HG03354 (cell line): Measurements from ENCODE around the gene KDR.

Experiments
- ATAC-seq: cut with Tn5 transposase; IDR thresholded peaks from one replicate; pipeline ENCODE4 v1.9.1; 2021; ENCODE audit warnings: mild to moderate bottlenecking; ENCODE audit not compliant: unreplicated experiment, poor library complexity, severe bottlenecking

Gene KDR

GRCh38 chr4:55082756-55083155 is 42.6 kb downstream of the KDR start:
- no peak for ATAC-seq

GRCh38 chr4:55080174-55080865 is 45.1 kb downstream of the KDR start:
- ATAC-seq = no peak

- ATAC-seq = no peak
Measured at GRCh38 chr4:55079451-55080173, 45.8 kb downstream of the KDR start.

GRCh38 chr4:55078987-55079386 is 46.4 kb downstream of the KDR start:
- no peak for ATAC-seq

- ATAC-seq = no peak
Measured at GRCh38 chr4:55077577-55077976, 47.8 kb downstream of the KDR start.

- ATAC-seq = no peak
Measured at GRCh38 chr4:55075823-55076716, 49.3 kb downstream of the KDR start.

GRCh38 chr4:55075376-55075775 is 50.0 kb downstream of the KDR start:
- no peak for ATAC-seq

- no peak for ATAC-seq
Measured at GRCh38 chr4:55074386-55074785, 51.0 kb downstream of the KDR start.

GRCh38 chr4:55071951-55072350 is 53.4 kb downstream of the KDR start:
- no peak for ATAC-seq

GRCh38 chr4:55069248-55069647 is 56.1 kb downstream of the KDR start:
- ATAC-seq = no peak

- no peak for ATAC-seq
Measured at GRCh38 chr4:55068522-55068921, 56.9 kb downstream of the KDR start.

GRCh38 chr4:55066018-55066417 is 59.4 kb downstream of the KDR start:
- ATAC-seq = no peak

GRCh38 chr4:55055529-55055928 is 69.9 kb downstream of the KDR start:
- ATAC-seq = no peak

- ATAC-seq = no peak
Measured at GRCh38 chr4:55051532-55051931, 73.9 kb downstream of the KDR start.

- ATAC-seq = no peak
Measured at GRCh38 chr4:55050418-55050950, 74.9 kb downstream of the KDR start.

GRCh38 chr4:55038176-55038890 is 87.1 kb downstream of the KDR start:
- no peak for ATAC-seq

- no peak for ATAC-seq
Measured at GRCh38 chr4:55037728-55038127, 87.7 kb downstream of the KDR start.

- no peak for ATAC-seq
Measured at GRCh38 chr4:55036405-55036804, 89.0 kb downstream of the KDR start.

- ATAC-seq = no peak
Measured at GRCh38 chr4:55035892-55036291, 89.5 kb downstream of the KDR start.

- ATAC-seq = no peak
Measured at GRCh38 chr4:55033296-55033695, 92.1 kb downstream of the KDR start.
